ENCODE measurements around the gene FIBCD1.

GRCh38 chr9:130972277-130972956 is 33.4 kb upstream of the FIBCD1 start:
- TF ChIP-seq POLR2AphosphoS5 (IDR thresholded peaks at IDR 0.05; ENCODE audit: low read depth) = no peak
- TF ChIP-seq CTCF (IDR thresholded peaks at IDR 0.05; ENCODE audit: insufficient read depth, low read length) = no peak
- TF ChIP-seq, protein P1, sequence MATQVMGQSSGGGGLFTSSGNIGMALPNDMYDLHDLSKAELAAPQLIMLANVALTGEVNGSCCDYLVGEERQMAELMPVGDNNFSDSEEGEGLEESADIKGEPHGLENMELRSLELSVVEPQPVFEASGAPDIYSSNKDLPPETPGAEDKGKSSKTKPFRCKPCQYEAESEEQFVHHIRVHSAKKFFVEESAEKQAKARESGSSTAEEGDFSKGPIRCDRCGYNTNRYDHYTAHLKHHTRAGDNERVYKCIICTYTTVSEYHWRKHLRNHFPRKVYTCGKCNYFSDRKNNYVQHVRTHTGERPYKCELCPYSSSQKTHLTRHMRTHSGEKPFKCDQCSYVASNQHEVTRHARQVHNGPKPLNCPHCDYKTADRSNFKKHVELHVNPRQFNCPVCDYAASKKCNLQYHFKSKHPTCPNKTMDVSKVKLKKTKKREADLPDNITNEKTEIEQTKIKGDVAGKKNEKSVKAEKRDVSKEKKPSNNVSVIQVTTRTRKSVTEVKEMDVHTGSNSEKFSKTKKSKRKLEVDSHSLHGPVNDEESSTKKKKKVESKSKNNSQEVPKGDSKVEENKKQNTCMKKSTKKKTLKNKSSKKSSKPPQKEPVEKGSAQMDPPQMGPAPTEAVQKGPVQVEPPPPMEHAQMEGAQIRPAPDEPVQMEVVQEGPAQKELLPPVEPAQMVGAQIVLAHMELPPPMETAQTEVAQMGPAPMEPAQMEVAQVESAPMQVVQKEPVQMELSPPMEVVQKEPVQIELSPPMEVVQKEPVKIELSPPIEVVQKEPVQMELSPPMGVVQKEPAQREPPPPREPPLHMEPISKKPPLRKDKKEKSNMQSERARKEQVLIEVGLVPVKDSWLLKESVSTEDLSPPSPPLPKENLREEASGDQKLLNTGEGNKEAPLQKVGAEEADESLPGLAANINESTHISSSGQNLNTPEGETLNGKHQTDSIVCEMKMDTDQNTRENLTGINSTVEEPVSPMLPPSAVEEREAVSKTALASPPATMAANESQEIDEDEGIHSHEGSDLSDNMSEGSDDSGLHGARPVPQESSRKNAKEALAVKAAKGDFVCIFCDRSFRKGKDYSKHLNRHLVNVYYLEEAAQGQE (IDR thresholded peaks at IDR 0.05; ENCODE audit: insufficient replicate concordance, low read depth) = no peak
